ENCODE data around the gene PTX3.

The PTX3 gene

GRCh38 chr3:157393113-157393512, 43.5 kb upstream of the PTX3 start:
- no peak for DNase-seq
- no peak for TF ChIP-seq CTCF (IDR thresholded peaks at IDR 0.05; ENCODE audit: low read depth, low read length)
- H3K4me3 ChIP-seq (ENCODE audit: low read depth, low read length): no peak overlapping the region
- H3K36me3 ChIP-seq: no peaks in the 10 kb centered on the region
- H3K27me3 ChIP-seq (ENCODE audit: insufficient read depth, low read depth, severe bottlenecking): no peaks in the 10 kb centered on the region
- H3K9me3 ChIP-seq (ENCODE audit: severe bottlenecking): no peaks in the 10 kb centered on the region
- no peak overlapping the region for H3K27ac ChIP-seq

- Histone ChIP-seq H3K27me3 (ENCODE audit: insufficient read depth, low read depth, severe bottlenecking) (no peaks in the 10 kb centered on the region), H3K27ac (no peak overlapping the region), H3K4me3 (ENCODE audit: low read depth, low read length) (no peak overlapping the region), H3K36me3 (no peaks in the 10 kb centered on the region), H3K9me3 (ENCODE audit: severe bottlenecking) (no peaks in the 10 kb centered on the region)
- DNase-seq: no peak
- TF ChIP-seq CTCF (IDR thresholded peaks at IDR 0.05; ENCODE audit: low read depth, low read length): no peak
Measured at GRCh38 chr3:157394411-157394810, 42.2 kb upstream of the PTX3 start.

GRCh38 chr3:157398598-157398997, 38.1 kb upstream of the PTX3 start:
- TF ChIP-seq CTCF (IDR thresholded peaks at IDR 0.05; ENCODE audit: low read depth, low read length): no peak
- Histone ChIP-seq H3K27me3 (ENCODE audit: insufficient read depth, low read depth, severe bottlenecking) (no peaks in the 10 kb centered on the region), H3K36me3 (no peaks in the 10 kb centered on the region), H3K9me3 (ENCODE audit: severe bottlenecking) (no peaks in the 10 kb centered on the region), H3K27ac (no peak overlapping the region), H3K4me3 (ENCODE audit: low read depth, low read length) (no peak overlapping the region)
- DNase-seq: no peak

DNA sequence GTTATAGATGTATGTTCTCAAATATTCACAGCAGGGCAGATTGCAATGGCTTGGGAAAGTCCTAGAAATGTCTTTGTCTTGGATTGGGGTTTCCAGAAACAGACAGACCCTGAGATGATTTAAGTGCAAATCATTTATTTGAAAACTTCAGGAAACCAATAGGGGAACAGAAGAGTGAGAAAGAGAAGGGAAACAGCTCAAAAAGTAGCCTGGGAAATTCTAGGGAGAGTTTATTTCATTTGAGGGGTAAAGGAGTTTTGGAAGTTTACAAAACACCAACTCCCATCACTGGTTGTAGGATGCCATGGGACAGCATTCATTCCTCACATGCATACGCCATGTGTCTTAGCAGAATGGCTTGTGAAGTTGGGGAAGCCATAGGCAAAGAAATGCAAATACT, 32.3 kb upstream of the PTX3 start:
- no peak overlapping the region for H3K27ac ChIP-seq
- TF ChIP-seq CTCF (IDR thresholded peaks at IDR 0.05; ENCODE audit: low read depth, low read length): no peak

GRCh38 chr3:157405457-157405856, 31.2 kb upstream of the PTX3 start:
- no peak overlapping the region for H3K27ac ChIP-seq
- no peak for DNase-seq
- H3K36me3 ChIP-seq: no peaks in the 10 kb centered on the region
- H3K9me3 ChIP-seq (ENCODE audit: severe bottlenecking): no peaks in the 10 kb centered on the region
- no peaks in the 10 kb centered on the region for H3K27me3 ChIP-seq (ENCODE audit: insufficient read depth, low read depth, severe bottlenecking)
- H3K4me3 ChIP-seq (ENCODE audit: low read depth, low read length): no peak overlapping the region
- TF ChIP-seq CTCF (IDR thresholded peaks at IDR 0.05; ENCODE audit: low read depth, low read length): no peak

More for the DNA sequence above, 32.3 kb upstream of the PTX3 start:
- no peak for DNase-seq
- no peak overlapping the region for H3K4me3 ChIP-seq (ENCODE audit: low read depth, low read length)
- no peaks in the 10 kb centered on the region for H3K27me3 ChIP-seq (ENCODE audit: insufficient read depth, low read depth, severe bottlenecking)
- no peaks in the 10 kb centered on the region for H3K36me3 ChIP-seq
- H3K9me3 ChIP-seq (ENCODE audit: severe bottlenecking): no peaks in the 10 kb centered on the region

GRCh38 chr3:157406394-157406793, 30.3 kb upstream of the PTX3 start:
- Histone ChIP-seq H3K9me3 (ENCODE audit: severe bottlenecking) (no peaks in the 10 kb centered on the region), H3K4me3 (ENCODE audit: low read depth, low read length) (no peak overlapping the region), H3K27ac (no peak overlapping the region), H3K27me3 (ENCODE audit: insufficient read depth, low read depth, severe bottlenecking) (no peaks in the 10 kb centered on the region), H3K36me3 (no peaks in the 10 kb centered on the region)
- no peak for TF ChIP-seq CTCF (IDR thresholded peaks at IDR 0.05; ENCODE audit: low read depth, low read length)
- DNase-seq: no peak
